Endothelial cell (in vitro differentiated cells): Measurements from ENCODE around the gene NECAB3. TPM values are rescaled to one million over a fixed set of nuclear protein-coding genes. Genes with fewer than 3 reads are reported as not detected.

Experiments
- DNase-seq: peaks from one replicate; pipeline ENCODE4 v3.0.0; 2021; ENCODE audit warnings: low spot score
- H3K27ac Mint-ChIP-seq: one replicate; pipeline ENCODE4 v1.8.0; 2021; ENCODE audit warnings: mixed read lengths, inconsistent platforms; ENCODE audit not compliant: unreplicated experiment
- H3K27me3 Mint-ChIP-seq: one replicate; pipeline ENCODE4 v1.8.0; 2021; ENCODE audit warnings: mild to moderate bottlenecking, moderate library complexity, mixed read lengths, inconsistent platforms; ENCODE audit not compliant: unreplicated experiment
- H3K36me3 Mint-ChIP-seq: one replicate; pipeline ENCODE4 v1.8.0; 2021; ENCODE audit warnings: mild to moderate bottlenecking, low read depth, mixed read lengths, inconsistent platforms; ENCODE audit not compliant: unreplicated experiment
- H3K4me1 Mint-ChIP-seq: one replicate; pipeline ENCODE4 v1.8.0; 2021; ENCODE audit warnings: mild to moderate bottlenecking, mixed read lengths, inconsistent platforms; ENCODE audit not compliant: unreplicated experiment
- H3K4me3 Mint-ChIP-seq: one replicate; pipeline ENCODE4 v1.8.0; 2021; ENCODE audit warnings: mild to moderate bottlenecking, mixed read lengths, inconsistent platforms; ENCODE audit not compliant: unreplicated experiment
- H3K9me3 Mint-ChIP-seq: one replicate; pipeline ENCODE4 v1.8.0; 2021; ENCODE audit warnings: mixed read lengths, inconsistent platforms; ENCODE audit not compliant: unreplicated experiment
- total RNA-seq: library from RNA; stranded (reverse); fragmentation: NEBNext Ultra II Directional; extraction: Animal tissue kit (Norgen Biotek cat#: 25700); gene quantifications from one replicate; pipeline ENCODE4 v1.2.1, GENCODE V29; 2021; ENCODE audit not compliant: unreplicated experiment
- TF ChIP-seq, protein P1 (sequence below): fragments of 200-600 bp; sonication (generic); IDR thresholded peaks from one replicate; pipeline ENCODE4 v1.5.0; 2021; ENCODE audit warnings: antibody characterized with exemption; ENCODE audit not compliant: unreplicated experiment

Gene NECAB3
- total RNA-seq, 1 donor from 2014 or later, result 9.8 TPM

DNA sequence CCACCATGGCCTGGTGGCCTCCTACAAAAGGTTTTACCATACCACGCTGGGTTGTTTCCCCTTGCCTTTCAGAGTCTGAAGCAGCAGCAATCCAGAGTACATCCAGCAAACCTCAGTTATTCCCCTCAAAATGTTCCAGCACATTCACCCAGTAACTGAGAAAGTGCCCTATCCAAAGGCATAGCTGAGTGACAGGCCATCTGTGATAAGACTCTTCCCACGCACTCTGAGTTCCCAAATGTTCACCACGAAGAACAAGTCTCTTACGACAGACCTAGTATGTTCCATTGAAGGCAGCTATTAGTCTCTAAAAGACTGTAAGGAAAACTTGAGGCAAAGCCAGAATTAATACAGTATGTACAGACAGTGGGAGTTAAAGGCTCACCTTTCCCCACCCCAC lies 43.7 kb downstream of the NECAB3 start:
- Mint-ChIP-seq H3K9me3 (no peaks in the 10 kb centered on the region), H3K4me3 (no peak overlapping the region), H3K36me3 (peaks cover 13% of the 10 kb centered on the region), H3K27ac (no peak overlapping the region), H3K27me3 (no peaks in the 10 kb centered on the region), H3K4me1 (no peaks in the 10 kb centered on the region)
- TF ChIP-seq, protein P1, sequence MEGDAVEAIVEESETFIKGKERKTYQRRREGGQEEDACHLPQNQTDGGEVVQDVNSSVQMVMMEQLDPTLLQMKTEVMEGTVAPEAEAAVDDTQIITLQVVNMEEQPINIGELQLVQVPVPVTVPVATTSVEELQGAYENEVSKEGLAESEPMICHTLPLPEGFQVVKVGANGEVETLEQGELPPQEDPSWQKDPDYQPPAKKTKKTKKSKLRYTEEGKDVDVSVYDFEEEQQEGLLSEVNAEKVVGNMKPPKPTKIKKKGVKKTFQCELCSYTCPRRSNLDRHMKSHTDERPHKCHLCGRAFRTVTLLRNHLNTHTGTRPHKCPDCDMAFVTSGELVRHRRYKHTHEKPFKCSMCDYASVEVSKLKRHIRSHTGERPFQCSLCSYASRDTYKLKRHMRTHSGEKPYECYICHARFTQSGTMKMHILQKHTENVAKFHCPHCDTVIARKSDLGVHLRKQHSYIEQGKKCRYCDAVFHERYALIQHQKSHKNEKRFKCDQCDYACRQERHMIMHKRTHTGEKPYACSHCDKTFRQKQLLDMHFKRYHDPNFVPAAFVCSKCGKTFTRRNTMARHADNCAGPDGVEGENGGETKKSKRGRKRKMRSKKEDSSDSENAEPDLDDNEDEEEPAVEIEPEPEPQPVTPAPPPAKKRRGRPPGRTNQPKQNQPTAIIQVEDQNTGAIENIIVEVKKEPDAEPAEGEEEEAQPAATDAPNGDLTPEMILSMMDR, result no peak
- no peak for DNase-seq

GRCh38 chr20:33629979-33630378 lies 44.2 kb downstream of the NECAB3 start:
- DNase-seq, result no peak
- Mint-ChIP-seq H3K9me3 (no peaks in the 10 kb centered on the region), H3K4me3 (no peak overlapping the region), H3K27ac (no peak overlapping the region), H3K27me3 (no peaks in the 10 kb centered on the region), H3K36me3 (peaks cover 15% of the 10 kb centered on the region), H3K4me1 (no peaks in the 10 kb centered on the region)
- TF ChIP-seq, protein P1, result no peak

- TF ChIP-seq, protein P1, result no peak
- Mint-ChIP-seq H3K4me1 (peaks cover 4% of the 10 kb centered on the region), H3K27ac (no peak overlapping the region), H3K36me3 (peaks cover 15% of the 10 kb centered on the region), H3K27me3 (no peaks in the 10 kb centered on the region), H3K4me3 (no peak overlapping the region), H3K9me3 (no peaks in the 10 kb centered on the region)
- DNase-seq, result no peak
Measured at GRCh38 chr20:33629533-33629932, 44.7 kb downstream of the NECAB3 start.

- Mint-ChIP-seq H3K4me1 (peaks cover 9% of the 10 kb centered on the region), H3K9me3 (no peaks in the 10 kb centered on the region), H3K27ac (no peak overlapping the region), H3K27me3 (no peaks in the 10 kb centered on the region), H3K4me3 (peak overlapping the region; percentile 0), H3K36me3 (peaks cover 15% of the 10 kb centered on the region)
- no peak for DNase-seq
- TF ChIP-seq, protein P1, result no peak
Measured at GRCh38 chr20:33627577-33628216, 46.5 kb downstream of the NECAB3 start.

GRCh38 chr20:33626190-33626589 lies 48.0 kb downstream of the NECAB3 start:
- Mint-ChIP-seq H3K27ac (no peak overlapping the region), H3K36me3 (peaks cover 15% of the 10 kb centered on the region), H3K4me1 (peaks cover 9% of the 10 kb centered on the region), H3K27me3 (no peaks in the 10 kb centered on the region), H3K9me3 (no peaks in the 10 kb centered on the region), H3K4me3 (no peak overlapping the region)
- TF ChIP-seq, protein P1, result no peak
- no peak for DNase-seq
